NCI-H2171 (cell line): ENCODE data around the gene FLVCR1.
A peak's percentile ranks its signal among the peaks of the same experiment; 100 is the strongest.
"Not testable (repeated sequence)": the region's sequence is repeated elsewhere in the genome, so short reads cannot be mapped to it uniquely, and the experiment has no call there.

Experiments
- DNase-seq: peaks from one replicate; lab custom pipeline; 2025; lab: John Stamatoyannopoulos, UW

Gene FLVCR1

DNA sequence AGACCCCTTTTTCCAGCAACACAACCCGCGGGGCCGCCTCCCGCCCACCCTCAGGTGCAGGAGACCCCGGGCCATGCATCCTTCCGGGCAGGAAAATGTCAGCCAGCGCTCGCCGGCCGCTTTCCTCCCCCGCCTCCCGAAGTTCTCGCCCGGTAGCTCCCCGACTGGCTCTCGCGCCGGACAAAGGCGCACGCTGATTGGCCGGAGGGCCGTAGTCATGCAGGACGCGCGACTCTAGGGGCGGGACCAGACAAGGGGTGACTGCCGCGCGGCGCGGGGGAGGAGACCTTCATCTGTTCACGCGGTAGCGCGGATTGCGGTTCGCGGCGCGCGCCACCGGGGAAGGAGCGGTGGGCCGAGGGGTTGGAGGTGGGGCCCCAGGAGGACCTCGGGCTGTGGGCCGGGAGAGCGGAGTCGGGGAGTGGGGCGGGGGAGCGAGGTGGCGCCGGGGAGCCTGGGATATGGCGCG lies at the start of gene FLVCR1:
TSS of gene FLVCR1 (plus strand) at position 284 of the 469 bp plus-strand sequence. CDS start at position 462, 178 bp downstream.
- DNase-seq, result peak; percentile 95

DNA sequence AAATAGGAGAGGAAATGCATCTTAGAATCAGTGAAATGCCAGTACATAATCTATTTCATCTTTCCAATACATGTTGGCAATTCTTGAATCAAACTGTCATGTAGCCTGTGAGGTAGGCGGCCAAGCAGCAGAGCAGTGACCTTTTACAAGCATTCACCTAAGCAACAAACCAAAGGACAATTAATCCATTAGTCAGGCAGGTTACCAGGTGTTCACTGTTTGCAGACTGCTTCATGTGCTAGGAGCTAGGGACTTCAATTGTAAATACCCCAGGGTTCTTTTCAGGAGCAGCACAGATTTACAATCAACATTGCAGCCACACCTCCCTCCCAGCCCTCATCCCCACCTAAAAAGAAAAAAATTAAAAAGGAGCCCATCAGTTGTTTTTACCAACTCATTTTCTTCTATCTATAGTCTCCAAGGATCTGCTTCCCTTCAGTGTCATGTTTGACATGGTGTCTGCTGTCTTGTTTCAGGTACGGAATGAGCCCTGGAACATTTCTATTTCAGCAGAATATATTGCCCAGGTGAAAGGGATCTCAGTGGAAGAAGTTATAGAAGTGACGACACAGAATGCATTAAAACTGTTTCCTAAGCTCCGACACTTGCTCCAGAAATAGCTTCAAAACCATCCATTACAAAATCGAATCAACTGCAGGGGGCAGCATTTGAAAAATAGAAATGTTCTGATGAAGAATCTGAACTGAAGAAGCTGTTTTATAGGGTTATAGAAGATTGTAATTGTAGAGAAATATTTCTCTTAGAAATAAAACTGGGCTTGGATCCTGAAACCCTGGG lies 43.3 kb upstream of the FLVCR1 start:
- no peak for DNase-seq

DNA sequence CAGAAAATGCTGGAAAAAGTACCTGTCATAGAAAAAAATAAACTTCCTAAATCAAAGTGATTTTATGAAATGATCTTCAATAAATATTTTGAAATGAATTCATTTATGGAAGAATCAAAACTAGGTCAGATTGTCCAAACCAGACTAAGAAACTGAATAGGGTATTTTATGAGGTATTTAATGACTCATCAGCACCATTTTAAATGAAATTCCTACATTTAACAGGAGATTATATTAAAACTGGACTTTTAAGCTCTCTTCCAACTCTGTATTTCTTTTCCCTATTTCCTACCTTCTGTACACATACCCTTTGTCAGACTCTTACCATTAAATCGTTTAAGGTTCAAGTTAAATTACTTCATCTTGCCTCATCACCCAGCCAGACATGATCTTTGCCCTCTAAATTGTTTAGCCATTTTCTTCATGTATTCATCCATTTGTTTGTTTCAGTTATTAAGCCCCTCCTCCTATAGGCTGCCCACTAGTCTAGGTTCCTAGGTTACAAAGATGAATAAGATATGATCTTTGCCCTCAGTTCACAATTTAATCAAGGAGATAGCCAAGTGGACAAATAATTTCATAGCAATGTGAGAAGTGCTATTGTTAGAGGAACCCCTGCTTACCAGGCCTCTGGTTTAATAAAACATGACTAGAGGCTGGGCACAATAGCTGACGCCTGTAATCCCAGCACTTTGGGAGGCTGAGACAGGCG lies 41.4 kb upstream of the FLVCR1 start:
- no peak for DNase-seq

DNA sequence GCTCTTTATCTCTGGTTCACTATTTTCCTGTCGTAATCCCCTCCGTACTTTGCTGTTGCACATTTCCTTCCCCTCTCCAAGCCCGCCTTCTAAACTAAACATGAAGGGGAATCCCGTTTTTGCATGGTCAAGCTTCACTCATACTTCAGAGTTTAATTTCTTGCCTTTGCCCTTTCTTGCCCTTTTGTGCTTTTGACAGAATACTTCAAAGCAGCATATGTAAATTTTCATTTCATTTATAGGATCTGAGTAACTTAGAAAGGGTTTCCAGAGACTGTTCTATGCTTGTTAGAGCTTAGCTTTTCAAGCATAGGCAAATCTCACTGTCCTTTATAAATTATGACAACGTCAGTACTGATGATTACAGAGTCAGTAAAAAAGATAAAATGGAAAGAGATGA lies 38.3 kb upstream of the FLVCR1 start:
- DNase-seq, result no peak

DNA sequence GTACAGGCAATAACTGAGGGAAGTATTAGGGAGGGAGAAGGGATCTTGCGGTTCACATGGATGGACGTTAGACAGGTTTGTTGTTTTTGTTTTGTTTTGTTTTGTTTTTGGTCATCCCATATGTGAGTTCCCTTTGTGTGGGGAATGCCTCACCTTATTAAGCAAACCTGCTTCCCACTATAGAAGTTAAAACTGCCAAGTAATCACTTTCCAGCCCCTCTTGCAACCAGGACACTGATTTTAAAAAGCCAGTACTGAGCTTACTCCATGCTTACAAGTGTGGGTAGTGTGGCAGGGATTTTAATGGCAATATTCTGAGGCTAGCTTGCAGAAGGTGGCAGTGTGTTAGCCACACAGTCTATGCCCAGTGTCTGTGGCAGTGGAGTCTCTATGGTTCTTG lies 37.1 kb upstream of the FLVCR1 start:
- no peak for DNase-seq

DNA sequence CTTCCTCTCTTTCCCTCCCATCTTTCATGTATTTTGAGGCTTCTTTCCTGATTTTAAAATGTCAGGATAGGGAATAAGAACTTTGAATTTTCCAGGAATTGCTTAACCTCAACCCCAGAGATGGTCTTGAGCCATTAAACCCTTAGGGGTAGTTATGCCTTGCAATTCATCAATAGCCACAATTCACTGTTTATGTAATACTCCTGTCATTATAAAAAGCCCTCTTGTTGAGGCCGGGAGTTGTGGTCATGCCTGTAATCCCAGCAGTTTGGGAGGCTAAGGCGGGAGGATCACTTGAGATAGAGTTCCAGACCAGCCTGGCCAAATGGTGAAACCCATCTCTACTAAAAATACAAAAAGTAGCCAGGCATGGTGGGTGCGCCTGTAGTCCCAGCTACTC lies 35.1 kb upstream of the FLVCR1 start:
- DNase-seq, result no peak

DNA sequence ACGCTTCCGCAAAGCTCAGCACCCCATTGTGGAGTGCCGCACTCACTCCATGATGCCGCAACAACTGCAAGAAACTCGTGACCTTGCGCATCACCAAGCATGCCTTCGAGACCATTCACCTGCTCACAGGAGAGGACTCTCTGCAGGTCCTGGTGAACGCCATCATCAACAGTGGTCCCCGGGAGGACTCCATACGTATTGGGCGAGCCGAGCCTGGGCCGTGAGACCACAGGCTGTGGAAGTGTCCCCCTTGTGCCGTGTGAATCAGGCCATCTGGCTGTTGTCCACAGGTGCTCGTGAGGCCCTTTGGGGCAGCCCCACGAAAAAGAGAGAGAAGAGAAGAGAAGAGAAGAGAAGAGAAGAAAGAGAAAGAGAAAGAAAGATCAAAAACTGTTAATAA lies 33.9 kb upstream of the FLVCR1 start:
- DNase-seq, result no peak

DNA sequence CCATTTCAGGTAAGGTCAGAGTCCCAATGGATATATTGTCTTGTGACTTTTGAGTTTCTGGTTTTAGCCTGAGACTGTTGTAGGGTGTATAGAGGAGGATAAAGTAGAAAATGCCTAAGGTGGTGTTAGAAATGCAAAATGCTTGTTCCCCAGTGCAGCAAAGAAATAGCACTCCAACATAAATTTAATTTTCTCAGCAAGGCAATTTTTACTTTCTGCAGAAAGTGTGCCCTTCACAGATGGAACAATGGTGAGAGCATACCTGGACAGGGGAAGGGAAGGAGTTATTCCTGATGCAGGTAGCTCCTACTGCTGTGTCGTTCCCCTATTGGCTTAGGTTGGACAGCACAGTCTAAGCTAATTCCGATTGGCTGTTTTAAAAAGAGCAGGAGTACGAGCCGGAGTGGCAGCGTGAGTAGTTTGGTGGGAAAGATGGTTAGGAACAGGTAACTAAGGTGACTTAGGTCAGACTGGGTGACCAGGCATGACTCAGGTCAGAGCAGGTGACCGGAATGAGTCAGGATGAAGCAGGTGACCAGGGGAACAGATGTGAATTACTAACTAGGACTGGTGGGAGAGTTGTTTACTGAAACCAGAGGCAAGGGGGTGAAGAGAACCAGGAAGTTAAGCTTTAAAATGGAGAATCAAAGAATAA lies 32.1 kb upstream of the FLVCR1 start:
- no peak for DNase-seq

DNA sequence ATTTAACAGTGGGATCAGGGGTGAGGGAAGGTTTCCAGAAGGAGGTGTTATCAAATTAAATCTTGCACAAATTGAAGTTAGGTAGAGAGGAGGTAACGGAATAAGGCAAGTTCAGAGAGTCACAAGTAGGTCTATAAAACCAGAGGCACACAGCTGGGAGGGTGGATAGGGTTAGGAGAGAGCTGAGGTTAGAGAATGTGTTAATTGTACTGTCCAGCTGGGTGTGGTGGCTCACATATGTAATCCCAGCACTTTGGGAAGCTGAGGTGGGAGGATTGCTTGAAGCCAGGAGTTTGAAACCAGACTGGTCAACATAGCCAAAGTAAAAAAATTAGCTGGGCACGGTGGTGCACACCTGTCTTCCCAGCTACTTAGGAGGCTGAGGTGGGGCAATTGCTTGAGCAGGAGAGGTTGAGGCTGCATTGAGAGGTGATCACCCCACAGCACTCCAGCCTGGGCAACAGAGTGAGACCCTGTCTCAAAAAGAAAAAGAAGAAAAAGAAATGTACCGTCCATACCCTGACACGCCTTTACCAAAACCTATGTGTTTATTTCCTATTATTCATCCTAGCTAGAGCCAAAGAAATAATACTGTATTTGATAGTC lies 30.8 kb upstream of the FLVCR1 start:
- DNase-seq, result no peak

DNA sequence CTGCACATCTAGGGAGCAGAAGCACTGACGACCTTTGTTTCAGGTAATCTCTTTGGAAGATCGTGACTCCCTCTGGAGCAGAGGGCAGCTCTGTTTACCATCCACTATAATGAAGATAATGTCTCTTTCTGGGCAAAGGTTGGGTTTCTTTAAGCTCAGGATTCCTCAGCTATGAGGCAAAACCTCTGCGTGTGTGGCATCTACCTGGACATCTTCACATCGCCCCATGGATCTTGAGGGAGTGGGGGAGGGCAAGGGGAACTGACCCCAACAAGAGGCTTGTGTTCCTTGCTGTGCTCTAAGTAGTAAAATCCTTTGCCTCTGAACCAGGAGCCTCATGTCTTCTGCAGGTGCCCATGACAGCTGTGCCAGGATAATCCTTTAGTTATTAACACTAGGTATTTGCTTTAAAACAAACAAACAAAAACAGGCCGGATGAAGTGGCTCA lies 30.2 kb upstream of the FLVCR1 start:
- no peak for DNase-seq

DNA sequence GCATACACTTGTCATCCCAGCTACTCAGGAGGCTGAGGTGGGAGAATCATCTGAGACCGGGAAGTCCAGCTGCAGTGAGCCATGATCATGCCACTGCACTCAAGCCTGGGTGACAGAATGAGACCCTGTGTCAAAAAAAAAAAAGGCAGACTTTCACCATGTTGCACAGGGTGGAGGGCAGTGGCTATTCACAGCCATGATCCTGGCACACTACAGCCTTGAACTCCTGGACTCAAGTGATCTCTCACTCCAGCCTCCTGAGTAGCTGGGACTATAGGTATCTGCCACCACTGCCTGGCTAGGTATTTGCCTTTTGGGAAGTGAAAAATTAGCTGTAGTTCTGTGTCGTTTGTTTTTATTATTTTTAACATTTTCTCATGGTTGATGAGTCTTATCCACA lies 29.7 kb upstream of the FLVCR1 start:
- no peak for DNase-seq

DNA sequence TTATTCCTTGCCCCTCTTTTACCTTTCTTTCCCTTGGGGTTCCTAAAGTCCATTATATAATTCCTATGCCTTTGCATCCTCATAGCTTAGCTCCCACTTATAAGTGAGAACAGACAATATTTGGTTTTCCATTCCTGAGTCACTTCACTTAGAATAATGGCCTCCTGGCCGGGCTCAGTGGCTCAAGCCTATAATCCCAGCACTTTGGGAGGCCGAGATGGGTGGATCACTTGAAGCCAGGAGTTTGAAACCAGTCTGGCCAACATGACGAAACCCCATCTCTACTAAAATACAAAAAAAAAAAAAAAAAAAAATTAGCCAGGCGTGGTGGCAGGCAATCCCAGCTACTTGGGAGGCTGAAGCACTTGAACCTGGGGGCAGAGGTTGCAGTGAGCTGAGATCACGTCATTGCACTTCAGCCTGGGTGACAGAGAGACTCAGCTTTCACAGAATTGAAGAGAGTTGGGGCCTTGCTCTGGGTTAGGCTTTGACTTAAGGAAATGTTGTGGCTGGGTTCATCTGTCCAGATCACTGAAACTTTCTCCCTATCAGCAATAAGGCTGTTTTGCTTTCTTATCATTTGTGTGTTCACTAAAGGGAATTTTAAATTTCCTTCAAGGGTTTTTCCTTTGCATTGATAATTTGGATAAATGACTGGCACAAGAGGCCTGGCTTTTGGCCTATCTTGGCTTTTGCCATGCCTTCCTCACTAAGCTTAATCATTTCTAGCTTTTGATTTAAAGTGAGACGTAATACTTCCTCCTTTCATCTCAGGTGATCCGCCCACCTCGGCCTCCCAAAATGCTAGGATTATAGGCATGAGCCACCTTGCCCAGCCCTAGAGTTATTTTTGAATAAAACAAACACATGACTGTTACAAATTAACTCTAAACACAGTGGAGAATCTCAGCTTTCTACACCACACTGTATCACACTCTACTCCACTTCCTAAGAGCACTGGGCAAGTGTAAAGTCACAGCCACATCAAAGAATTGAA lies 24.6 kb upstream of the FLVCR1 start:
- DNase-seq, result not testable (repeated sequence)

DNA sequence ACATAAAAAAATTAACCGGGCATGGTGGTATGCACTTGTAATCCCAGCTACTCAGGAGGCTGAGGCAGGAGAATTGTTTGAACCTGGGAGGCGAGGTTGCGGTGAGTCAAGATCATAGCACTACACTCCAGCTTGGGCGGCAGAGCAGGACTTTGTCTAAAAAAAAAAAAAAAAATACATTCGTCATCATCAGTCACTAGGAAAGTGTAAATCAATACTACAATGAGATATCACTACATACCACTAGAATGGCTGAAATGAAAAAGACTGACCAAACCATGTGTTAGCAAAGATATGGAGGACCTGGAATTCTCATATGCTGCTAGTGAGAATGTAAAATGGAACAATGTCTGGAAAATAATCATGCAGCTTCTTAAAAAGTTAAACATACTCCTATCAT lies 19.9 kb upstream of the FLVCR1 start:
- DNase-seq, result no peak

DNA sequence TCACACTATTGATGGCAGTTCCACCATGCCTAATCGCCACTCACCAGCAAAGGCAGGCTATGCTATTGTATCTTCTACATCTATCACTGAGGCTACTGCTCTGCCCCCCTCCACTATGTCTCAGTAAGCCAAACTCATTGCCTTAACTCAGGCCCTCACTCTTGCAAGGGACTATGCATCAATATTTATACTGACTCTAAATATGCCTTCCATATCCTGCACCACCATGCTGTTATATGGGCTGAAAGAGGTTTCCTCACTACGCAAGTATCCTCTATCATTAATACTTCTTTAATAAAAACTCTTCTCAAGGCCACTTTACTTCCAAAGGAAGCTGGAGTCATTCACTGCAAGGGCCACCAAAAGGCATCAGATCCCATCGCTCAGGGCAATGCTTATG lies 13.6 kb upstream of the FLVCR1 start:
- DNase-seq, result not testable (repeated sequence)

DNA sequence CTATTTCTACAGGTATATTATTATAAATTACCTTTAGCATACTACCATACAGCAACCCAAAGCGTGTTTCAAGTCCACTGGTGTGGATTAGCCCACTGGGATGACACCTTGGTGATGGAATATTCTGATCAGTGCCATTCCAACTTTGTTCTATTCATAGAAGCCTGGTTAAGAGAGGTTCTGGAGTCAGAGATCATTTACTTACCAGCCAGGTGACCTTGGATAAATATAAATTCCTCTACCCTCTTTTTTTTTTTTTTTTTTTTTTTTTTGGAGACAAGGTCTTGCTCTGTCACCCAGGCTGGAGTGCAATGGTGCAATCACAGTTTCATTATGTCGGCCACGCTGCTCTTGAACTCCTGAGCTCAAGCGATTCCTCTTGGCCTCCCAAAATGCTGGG lies 10.5 kb upstream of the FLVCR1 start, which contains the start of gene SPATA45:
TSS of gene SPATA45 (minus strand) at position 101 of the 400 bp plus-strand sequence. CDS start 11,500 bp downstream, outside the sequence.
- DNase-seq, result no peak

DNA sequence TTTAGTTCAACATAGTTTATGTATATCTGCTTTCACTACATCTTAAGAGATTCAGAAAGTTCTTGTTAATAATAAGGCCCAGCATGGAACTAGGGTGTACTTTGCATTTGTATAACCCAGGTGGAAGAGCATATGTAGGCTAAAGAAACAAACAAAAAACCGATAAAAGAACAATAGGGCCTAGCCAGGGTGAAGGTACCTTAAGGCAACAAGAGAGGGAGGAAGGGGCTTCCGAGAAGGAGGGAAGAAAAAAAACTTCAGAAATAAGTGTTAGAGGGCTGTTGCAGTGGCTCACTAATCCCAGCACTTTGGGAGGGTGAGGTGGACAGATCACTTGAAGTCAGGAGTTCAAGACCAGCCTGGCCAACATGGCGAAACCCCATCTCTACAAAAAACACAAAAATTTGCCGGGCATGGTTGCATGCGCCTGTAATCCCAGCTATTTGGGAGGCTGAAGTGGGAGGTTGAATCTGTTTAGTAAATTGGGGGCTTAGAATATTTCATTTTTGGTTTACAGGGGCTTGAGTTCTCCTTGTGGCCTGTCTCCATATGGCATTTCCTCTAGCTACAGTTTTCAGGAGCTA lies 5.9 kb upstream of the FLVCR1 start:
- DNase-seq, result no peak

DNA sequence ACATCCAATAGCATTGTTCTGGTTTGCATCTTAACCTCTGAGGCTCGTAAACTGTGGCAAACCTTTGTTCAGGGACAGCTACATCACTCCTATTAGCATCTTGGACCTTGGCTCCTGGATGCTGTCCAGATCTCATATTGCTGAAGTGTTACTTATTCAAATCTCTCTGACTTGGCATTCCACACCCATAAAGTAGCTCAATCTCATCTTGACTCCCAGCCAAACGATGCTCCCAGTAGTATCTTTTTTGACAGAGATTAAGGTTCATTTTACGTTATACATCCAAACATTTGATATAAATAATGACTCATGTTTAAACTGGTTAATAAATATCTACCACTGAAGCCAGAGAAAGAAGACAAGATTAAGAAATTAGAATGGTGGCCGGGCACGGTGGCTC lies 4.4 kb upstream of the FLVCR1 start:
- DNase-seq, result no peak

DNA sequence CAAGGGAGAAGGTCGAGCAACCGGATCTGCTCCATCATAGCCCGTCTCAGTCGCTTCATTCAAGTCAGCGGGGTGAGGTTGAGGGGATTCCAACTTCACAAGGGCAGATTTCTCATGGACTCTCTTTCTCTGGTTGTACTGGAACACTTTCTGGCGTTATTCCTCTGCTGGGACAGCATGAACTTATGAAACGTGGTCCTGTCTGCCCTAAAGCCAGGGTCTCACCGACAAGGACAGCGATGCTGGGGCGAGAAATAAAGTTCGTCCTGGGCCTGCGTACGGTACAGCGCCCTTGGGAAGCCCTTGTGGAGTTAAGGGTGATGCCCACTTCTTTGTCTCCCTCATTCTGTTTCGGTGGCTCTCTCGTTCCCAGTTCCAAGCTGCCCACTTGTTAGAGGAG lies 1.3 kb upstream of the FLVCR1 start:
- no peak for DNase-seq

DNA sequence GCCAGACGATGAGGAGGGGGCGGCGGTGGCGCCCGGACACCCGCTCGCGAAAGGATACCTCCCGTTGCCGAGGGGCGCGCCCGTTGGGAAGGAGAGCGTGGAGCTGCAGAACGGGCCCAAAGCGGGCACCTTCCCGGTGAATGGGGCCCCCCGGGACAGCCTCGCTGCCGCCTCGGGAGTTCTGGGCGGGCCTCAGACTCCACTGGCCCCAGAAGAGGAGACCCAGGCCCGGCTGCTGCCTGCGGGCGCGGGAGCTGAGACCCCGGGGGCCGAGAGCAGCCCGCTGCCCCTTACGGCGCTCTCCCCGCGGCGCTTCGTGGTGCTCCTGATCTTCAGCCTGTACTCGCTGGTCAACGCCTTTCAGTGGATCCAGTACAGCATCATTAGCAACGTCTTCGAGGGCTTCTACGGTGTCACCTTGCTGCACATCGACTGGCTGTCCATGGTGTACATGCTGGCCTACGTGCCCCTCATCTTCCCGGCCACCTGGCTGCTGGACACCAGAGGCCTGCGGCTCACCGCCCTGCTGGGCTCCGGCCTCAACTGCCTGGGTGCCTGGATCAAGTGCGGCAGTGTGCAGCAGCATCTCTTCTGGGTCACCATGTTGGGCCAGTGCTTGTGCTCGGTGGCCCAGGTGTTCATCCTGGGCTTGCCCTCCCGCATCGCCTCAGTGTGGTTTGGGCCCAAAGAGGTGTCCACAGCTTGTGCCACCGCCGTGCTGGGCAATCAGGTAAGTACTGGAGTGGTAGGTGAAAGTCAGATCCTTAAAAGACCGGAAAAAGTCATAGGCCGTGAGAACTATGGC lies 588 bp downstream of the FLVCR1 start:
- no peak for DNase-seq
